Left kidney (tissue), 2 donors: ENCODE data around the gene STIM1. TPM values are rescaled to one million over a fixed set of nuclear protein-coding genes. Genes with fewer than 3 reads are reported as not detected.
"Not testable (repeated sequence)": the region's sequence is repeated elsewhere in the genome, so short reads cannot be mapped to it uniquely, and the experiment has no call there.

Experiments used
- DNase-seq: peaks from one replicate; pipeline ENCODE4 v3.0.0-alpha.2; 2013
- polyA plus RNA-seq: library from polyadenylated mRNA; unstranded; fragments of 120-200 nt; gene quantifications from one replicate; pipeline ENCODE4 v1.2.1, GENCODE V29; 2013; ENCODE audit not compliant: insufficient read length

The STIM1 gene
- polyA plus RNA-seq, 1 donor: 37.1 TPM

- no peak for DNase-seq
These were observed 125.7 kb downstream of the STIM1 start for GRCh38 chr11:3981084-3981633.

GRCh38 chr11:3982431-3982830, 127.0 kb downstream of the STIM1 start:
- DNase-seq: no peak

GRCh38 chr11:3983101-3983500, 127.6 kb downstream of the STIM1 start:
- DNase-seq: no peak

GRCh38 chr11:3984896-3985295, 129.4 kb downstream of the STIM1 start:
- DNase-seq: no peak

GRCh38 chr11:3985631-3986030, 130.2 kb downstream of the STIM1 start:
- no peak for DNase-seq

- DNase-seq: no peak
These were observed 130.8 kb downstream of the STIM1 start for GRCh38 chr11:3986301-3986700.

GRCh38 chr11:3989276-3989920, 133.9 kb downstream of the STIM1 start:
- no peak for DNase-seq

- DNase-seq: no peak
These were observed 134.4 kb downstream of the STIM1 start for GRCh38 chr11:3989921-3990290.

GRCh38 chr11:3990406-3990805, 134.9 kb downstream of the STIM1 start:
- DNase-seq: no peak

GRCh38 chr11:3992964-3993363, 137.5 kb downstream of the STIM1 start:
- no peak for DNase-seq

- DNase-seq: no peak
These were observed 138.7 kb downstream of the STIM1 start for GRCh38 chr11:3994030-3994640.

GRCh38 chr11:3995307-3995706, 139.8 kb downstream of the STIM1 start:
- no peak for DNase-seq

- no peak for DNase-seq
These were observed 140.6 kb downstream of the STIM1 start for GRCh38 chr11:3995949-3996554.

GRCh38 chr11:3996651-3997050, 141.2 kb downstream of the STIM1 start:
- DNase-seq: no peak

- not testable (repeated sequence) for DNase-seq
These were observed 149.3 kb downstream of the STIM1 start for GRCh38 chr11:4004753-4005152.

- DNase-seq: no peak
These were observed 151.6 kb downstream of the STIM1 start for GRCh38 chr11:4006946-4007680.

- no peak for DNase-seq
These were observed 152.7 kb downstream of the STIM1 start for GRCh38 chr11:4008116-4008515.

GRCh38 chr11:4016602-4017001, 161.1 kb downstream of the STIM1 start:
- DNase-seq: not testable (repeated sequence)

GRCh38 chr11:4017129-4017528, 161.7 kb downstream of the STIM1 start:
- DNase-seq: no peak

- DNase-seq: no peak
These were observed 163.2 kb downstream of the STIM1 start for GRCh38 chr11:4018641-4019040.

- no peak for DNase-seq
These were observed 164.4 kb downstream of the STIM1 start for GRCh38 chr11:4019891-4020290.

GRCh38 chr11:4022669-4023068, 167.2 kb downstream of the STIM1 start:
- no peak for DNase-seq
